Measurements from ENCODE around the gene CLSTN2. TPM values are rescaled to one million over a fixed set of nuclear protein-coding genes. Genes with fewer than 3 reads are reported as not detected.

The CLSTN2 gene
- total RNA-seq, 1 experiment from 2014 or later = 0.02 TPM

DNA sequence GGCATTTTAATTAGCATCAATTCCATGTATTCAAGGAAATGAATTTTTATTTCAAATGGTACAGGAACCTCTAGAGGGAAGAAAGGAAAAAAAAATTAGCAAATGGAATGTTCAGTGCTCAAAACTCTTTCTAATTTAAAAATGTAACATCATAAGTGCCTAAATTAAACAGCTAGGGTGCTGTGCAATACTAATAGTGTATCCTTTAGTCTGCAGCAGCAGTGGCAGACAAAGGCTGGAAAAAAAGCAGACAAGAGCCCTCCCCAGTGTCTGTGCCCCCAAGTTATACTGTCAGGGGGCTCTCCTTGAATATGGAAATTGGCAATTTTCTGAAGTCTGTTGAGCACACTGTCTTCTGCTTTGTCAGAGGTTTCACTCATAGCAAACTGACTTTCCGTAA is 159.5 kb downstream of the CLSTN2 start:
- DNase-seq (ENCODE audit: low read depth, low spot score) (no peak), ATAC-seq (no peak)
- no peaks in the 10 kb centered on the region for H3K9me2 ChIP-seq (ENCODE audit: insufficient read depth)
- no peaks in the 10 kb centered on the region for H3K4me1 ChIP-seq (ENCODE audit: control insufficient read depth in 1 of 2, insufficient read depth in 2 of 2, low read length in 2 of 2)
- H3K4me3 ChIP-seq (replicated peaks in 1 of 2; ENCODE audit: low read depth in 1 of 2, low read length in 2 of 2) = no peak overlapping the region
- no peaks in the 10 kb centered on the region for H3K79me2 ChIP-seq (ENCODE audit: insufficient read depth, low read length)
- peaks cover 32% of the 10 kb centered on the region for H3K27me3 ChIP-seq (ENCODE audit: insufficient read depth, low read length)
- ChIA-PET CTCF (no interaction called here), RAD21 (ENCODE audit: low non-redundant PET in 1 of 2, low total read pairs in 2 of 2, uncharacterized antibody in 2 of 2, unreplicated experiment in 2 of 2) (no interaction called here), POLR2A (no interaction called here)
- H3K36me3 ChIP-seq (ENCODE audit: control insufficient read depth in 1 of 2, insufficient read depth in 2 of 2, low read length in 2 of 2) = no peaks in the 10 kb centered on the region
- no peak overlapping the region for H3K9ac ChIP-seq (ENCODE audit: low read length)
- no peak overlapping the region for H2AFZ ChIP-seq (ENCODE audit: low read depth, low read length, poor library complexity, severe bottlenecking)
- intact Hi-C loops (cut with micrococcal nuclease) = no loop called here
- H4K20me1 ChIP-seq (ENCODE audit: insufficient read depth) = no peaks in the 10 kb centered on the region
- no peak overlapping the region for H3K27ac ChIP-seq (ENCODE audit: low read depth, low read length)
- no peaks in the 10 kb centered on the region for H3K9me3 ChIP-seq (ENCODE audit: control insufficient read depth in 1 of 2, insufficient read depth in 1 of 2, low read depth in 1 of 2, low read length in 2 of 2)
- TF ChIP-seq ZFX (IDR thresholded peaks at IDR 0.05) (no peak), TCF7L2 (IDR thresholded peaks at IDR 0.05; ENCODE audit: borderline replicate concordance, extremely low read depth, insufficient read depth, insufficient read length) (no peak), CBX3 (IDR thresholded peaks at IDR 0.05; ENCODE audit: low read depth) (no peak), ZNF274 (IDR thresholded peaks at IDR 0.05; ENCODE audit: low read depth, low read length) (no peak), EZH2 (IDR thresholded peaks at IDR 0.05) (no peak)
- TF ChIP-seq, protein P1, sequence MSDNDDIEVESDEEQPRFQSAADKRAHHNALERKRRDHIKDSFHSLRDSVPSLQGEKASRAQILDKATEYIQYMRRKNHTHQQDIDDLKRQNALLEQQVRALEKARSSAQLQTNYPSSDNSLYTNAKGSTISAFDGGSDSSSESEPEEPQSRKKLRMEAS (IDR thresholded peaks at IDR 0.05) = no peak
- no TSS peak for BruUV-seq (replicated peaks)
- H3K4me2 ChIP-seq (ENCODE audit: low read length) = no peak overlapping the region

DNA sequence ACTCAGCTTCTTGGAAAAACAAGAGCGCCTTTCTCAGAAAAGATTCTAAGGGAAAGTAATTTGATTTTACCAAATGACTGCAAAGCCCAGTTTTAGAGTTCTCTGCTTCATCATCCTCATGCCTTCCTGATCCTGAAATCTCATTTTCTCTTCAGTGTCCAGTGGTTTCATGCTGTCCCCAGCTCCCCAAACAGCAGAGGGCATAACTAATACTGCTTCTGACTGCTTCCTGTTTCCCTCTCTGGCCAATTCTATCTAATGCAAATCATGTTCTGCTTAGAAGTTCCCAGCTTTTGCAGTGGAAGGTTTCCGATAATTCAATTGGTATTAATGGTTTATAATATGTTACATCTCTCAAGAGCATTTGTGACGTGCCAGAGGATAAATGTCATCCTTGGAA is 161.1 kb downstream of the CLSTN2 start:
- no peak for DNase-seq (ENCODE audit: low read depth, low spot score)
- H3K4me1 ChIP-seq (ENCODE audit: control insufficient read depth in 1 of 2, insufficient read depth in 2 of 2, low read length in 2 of 2) = no peaks in the 10 kb centered on the region
- ATAC-seq = no peak
- no TSS peak for BruUV-seq (replicated peaks)
- ChIA-PET CTCF (no interaction called here), RAD21 (ENCODE audit: low non-redundant PET in 1 of 2, low total read pairs in 2 of 2, uncharacterized antibody in 2 of 2, unreplicated experiment in 2 of 2) (no interaction called here), POLR2A (no interaction called here)
- H3K9ac ChIP-seq (ENCODE audit: low read length) = no peak overlapping the region
- no peaks in the 10 kb centered on the region for H3K36me3 ChIP-seq (ENCODE audit: control insufficient read depth in 1 of 2, insufficient read depth in 2 of 2, low read length in 2 of 2)
- H2AFZ ChIP-seq (ENCODE audit: low read depth, low read length, poor library complexity, severe bottlenecking) = no peak overlapping the region
- no peak overlapping the region for H3K27ac ChIP-seq (ENCODE audit: low read depth, low read length)
- H4K20me1 ChIP-seq (ENCODE audit: insufficient read depth) = no peaks in the 10 kb centered on the region
- H3K9me3 ChIP-seq (ENCODE audit: control insufficient read depth in 1 of 2, insufficient read depth in 1 of 2, low read depth in 1 of 2, low read length in 2 of 2) = no peaks in the 10 kb centered on the region
- H3K4me2 ChIP-seq (ENCODE audit: low read length) = no peak overlapping the region
- no peak overlapping the region for H3K4me3 ChIP-seq (replicated peaks in 1 of 2; ENCODE audit: low read depth in 1 of 2, low read length in 2 of 2)
- no peaks in the 10 kb centered on the region for H3K79me2 ChIP-seq (ENCODE audit: insufficient read depth, low read length)
- H3K9me2 ChIP-seq (ENCODE audit: insufficient read depth) = no peaks in the 10 kb centered on the region
- intact Hi-C loops (cut with micrococcal nuclease) = no loop called here
- peaks cover 28% of the 10 kb centered on the region for H3K27me3 ChIP-seq (ENCODE audit: insufficient read depth, low read length)
- TF ChIP-seq CEBPB (IDR thresholded peaks at IDR 0.05; ENCODE audit: low read depth) = no peak
- no peak for TF ChIP-seq JUND (IDR thresholded peaks at IDR 0.05)
- no peak for TF ChIP-seq POLR2AphosphoS5 (IDR thresholded peaks at IDR 0.05; ENCODE audit: low read depth, low read length)
- no peak for TF ChIP-seq ZNF274 (IDR thresholded peaks at IDR 0.05; ENCODE audit: low read depth, low read length)
- TF ChIP-seq SIN3A (IDR thresholded peaks at IDR 0.05; ENCODE audit: low read depth) = no peak
- TF ChIP-seq CBX3 (IDR thresholded peaks at IDR 0.05; ENCODE audit: low read depth) = no peak
- TF ChIP-seq FOSL1 (IDR thresholded peaks at IDR 0.05; ENCODE audit: low read depth) = no peak
- TF ChIP-seq ELF1 (IDR thresholded peaks at IDR 0.05; ENCODE audit: borderline replicate concordance, low read depth) = no peak
- no peak for TF ChIP-seq EGR1 (IDR thresholded peaks at IDR 0.05; ENCODE audit: low read depth)
- no peak for TF ChIP-seq RAD21 (IDR thresholded peaks at IDR 0.05; ENCODE audit: low read depth)
- TF ChIP-seq POLR2A (IDR thresholded peaks at IDR 0.05; ENCODE audit: borderline replicate concordance, extremely low read depth, insufficient read depth, insufficient read length) = no peak

All from HCT116 (cell line).